Medulla oblongata (tissue), 1 donor: Measurements from ENCODE around the gene OSBPL3.

Experiments used
- DNase-seq: peaks from one replicate; pipeline ENCODE4 v3.0.0-alpha.2; 2015; ENCODE audit errors: extremely low spot score

OSBPL3 gene

DNA sequence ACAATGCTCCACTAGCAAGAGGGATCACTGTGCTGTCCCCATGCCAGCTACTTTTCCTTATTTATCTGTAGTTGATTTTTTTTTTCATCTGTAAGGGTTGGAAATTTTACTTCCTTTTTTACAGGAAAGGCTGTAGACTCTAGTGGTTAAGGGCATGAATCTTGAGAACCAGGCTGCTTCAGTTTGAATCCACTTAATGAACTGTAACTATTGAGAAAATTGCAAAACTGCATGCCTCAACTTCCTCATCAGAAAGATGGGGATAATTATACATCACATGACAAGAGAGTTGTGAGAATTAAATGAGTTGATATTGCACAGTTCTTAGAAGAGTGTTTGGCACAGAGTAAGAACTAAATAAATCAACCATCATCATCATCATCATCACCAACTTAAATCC lies 116.4 kb downstream of the OSBPL3 start:
- DNase-seq: no peak

DNA sequence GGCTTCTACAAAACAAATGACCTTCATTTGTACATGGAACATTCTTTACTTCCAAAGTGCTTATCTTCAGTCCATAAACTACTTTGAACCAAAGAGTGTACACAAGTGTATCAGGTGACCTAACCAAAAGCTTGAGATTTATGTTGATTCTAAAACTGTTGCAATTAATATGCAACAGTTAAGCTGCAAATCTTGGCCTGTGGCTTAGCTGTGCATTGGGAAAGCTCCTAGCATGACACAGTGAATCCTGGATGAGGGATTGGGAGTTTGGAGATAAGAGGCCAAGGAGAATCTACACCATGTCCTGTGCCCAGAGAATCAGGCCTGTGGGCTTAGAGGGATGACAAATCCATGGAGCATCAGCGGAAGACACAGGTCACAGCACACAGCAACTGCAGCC lies 117.5 kb downstream of the OSBPL3 start:
- DNase-seq: no peak

DNA sequence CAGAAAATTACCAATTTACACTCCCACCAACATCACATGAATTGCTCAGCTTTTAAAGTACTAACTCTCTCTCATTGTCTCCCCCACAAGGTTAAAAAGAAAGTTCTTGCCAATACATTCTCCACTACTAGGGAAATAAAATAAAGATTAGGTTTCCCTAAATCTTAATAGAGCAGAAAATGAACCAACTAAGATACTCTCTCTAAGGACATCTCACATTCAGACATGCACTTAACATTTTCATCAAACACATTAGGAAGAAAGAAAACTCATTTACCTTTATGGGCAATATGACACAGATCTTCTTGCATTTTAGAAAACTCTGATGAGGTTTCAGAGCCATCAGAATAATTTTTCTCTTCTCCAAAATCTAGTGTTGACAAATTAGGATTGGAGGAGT lies 118.6 kb downstream of the OSBPL3 start:
- no peak for DNase-seq

DNA sequence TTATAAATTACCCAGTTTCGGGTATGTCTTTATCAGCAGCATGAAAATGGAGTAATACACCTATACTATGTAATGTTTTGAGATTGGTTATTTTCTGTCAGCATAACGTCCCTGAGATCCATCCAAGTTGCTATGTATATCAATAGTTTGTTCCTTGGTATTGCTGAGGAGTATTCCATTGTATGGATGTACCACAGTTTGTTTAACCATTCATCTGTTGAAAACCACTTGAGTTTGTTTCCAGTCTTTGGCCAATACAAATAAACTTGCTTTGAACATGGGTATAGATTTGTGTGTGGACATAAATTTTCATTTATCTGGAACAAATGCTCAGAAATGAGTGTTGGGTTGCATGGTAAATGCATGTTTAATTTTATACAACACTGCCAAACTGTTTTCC lies 119.4 kb downstream of the OSBPL3 start:
- no peak for DNase-seq

DNA sequence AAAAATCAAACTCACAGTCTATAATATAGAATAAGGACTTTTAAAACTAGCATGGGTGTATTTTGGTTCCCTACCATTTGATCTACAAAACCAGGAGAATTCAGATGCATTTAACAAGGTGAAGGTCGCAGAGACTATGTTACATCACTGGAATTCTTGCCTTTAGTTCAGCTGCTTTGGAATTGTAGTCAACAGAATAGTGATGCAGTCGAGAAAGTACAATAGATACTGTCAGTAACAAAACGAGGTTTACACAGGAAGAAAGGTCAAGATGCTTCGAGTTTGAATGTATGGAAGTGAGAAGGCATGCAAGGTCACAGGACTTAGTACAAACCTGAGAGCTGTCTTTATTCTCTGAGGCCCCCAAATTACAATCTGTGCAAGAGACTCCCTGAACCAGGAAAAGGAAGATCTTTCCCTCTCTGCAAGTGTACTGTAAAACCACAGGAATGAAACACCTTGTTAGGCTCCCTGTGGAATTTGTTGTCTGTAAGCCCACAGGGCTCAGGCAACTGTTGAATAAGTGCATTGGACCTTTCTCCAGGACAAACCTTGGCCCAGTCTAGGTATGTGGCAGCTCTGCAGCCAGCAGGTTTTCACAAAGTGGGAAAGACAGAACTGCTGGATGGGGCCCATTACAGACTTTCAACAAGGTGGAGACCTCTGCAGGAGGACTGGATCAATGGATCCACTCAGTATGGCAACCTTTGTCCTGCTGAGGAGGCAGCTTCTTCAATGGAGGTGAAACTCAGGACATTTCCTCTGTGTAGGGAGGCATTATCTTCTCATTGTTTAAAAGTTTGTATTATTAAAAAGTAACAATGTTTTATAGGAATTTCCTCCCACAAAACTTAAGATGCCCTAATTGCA lies 121.6 kb downstream of the OSBPL3 start:
- no peak for DNase-seq

DNA sequence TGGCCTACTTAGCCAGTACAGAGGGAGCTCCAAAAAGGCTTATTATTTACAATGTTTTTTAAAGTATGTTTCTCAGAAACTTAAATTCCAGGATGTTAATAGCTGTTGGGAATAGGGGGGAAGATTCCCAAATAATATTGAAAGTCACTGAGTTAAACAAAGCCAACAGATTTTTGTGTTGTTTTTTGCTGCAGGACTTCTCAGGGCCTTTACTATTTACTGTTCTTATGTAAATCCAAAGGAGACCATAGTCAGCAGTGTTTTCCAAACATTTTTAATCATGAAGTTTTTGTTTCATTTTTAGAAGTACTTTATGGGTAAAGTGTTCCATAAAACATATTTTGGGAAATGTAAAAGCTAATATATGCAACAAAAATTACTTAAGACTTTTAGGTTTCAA lies 122.4 kb downstream of the OSBPL3 start:
- DNase-seq: no peak

DNA sequence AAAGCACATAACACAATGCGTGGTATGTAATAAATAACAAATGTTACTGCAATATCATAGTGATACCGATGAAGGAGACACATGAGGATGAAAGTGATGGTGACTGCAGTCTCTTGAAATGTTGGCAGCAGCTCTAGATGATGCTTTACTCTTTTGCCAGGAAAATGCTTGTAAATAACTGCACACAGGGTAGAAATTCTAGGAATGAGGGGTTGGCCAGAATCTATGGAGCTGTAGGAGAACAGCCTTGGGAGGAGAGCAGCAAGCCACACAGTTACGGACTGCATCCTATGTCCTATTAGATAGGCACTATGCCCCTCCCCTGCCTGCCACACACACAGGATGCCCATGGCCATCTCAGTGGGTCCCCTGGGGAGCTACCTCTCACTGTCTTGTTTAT lies 125.1 kb downstream of the OSBPL3 start:
- DNase-seq: no peak

DNA sequence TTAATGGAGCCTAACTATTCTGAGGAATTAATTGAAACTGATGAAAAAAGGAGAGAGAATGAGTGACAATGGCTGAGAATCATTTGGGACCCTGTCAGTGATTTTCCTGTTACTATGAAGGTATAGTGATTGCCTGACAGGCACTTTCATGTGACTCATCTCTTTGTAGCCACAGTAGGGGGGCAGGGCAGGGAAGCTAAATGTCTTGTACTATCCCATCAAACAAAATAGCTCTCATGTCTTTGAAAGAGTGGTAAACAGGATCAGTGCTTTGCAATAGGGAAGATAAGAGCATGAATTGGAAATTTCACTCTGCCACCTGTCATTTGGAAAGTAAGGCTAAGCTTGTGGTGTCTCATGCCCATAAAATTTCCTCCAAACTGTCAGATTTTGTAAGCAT lies 128.2 kb downstream of the OSBPL3 start:
- no peak for DNase-seq

DNA sequence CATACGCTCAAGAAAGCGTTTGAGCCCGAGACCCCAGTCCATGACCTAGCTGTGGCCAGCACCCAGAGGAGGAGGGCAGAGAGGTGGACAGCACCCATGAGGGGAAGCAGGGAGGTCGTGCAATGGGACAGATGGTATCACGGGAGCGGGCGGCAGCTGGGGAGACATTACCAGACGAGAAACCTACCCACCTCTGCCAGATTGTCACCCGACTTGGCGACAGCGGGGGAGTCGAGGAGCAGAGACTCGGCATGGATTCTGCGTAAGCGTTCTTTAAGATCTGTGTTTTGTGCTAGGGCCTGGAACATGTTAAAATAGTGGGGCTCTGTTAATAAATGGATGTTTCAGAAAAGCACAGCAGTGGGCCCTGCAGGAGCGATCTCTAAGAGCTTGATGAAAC lies 131.1 kb downstream of the OSBPL3 start:
- no peak for DNase-seq

DNA sequence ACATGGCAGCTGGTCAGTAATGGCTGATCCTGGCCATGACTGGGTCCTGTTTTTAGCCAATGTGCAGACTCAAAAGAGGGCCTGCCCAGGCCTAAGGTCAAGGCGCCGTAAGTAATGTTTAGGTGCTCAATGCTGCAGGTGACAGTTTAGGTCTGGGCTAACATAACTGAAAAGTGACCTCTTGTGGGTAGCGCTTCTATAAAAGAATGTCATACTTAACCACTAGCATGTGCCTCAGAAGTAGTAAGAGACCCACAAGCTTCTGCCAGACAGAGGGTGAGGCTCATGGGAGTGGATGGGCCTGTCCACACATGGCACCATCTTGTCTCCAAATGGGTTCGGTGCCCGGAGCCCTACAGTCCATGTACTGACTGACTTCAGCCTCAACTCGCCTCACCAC lies 132.2 kb downstream of the OSBPL3 start:
- DNase-seq: no peak

DNA sequence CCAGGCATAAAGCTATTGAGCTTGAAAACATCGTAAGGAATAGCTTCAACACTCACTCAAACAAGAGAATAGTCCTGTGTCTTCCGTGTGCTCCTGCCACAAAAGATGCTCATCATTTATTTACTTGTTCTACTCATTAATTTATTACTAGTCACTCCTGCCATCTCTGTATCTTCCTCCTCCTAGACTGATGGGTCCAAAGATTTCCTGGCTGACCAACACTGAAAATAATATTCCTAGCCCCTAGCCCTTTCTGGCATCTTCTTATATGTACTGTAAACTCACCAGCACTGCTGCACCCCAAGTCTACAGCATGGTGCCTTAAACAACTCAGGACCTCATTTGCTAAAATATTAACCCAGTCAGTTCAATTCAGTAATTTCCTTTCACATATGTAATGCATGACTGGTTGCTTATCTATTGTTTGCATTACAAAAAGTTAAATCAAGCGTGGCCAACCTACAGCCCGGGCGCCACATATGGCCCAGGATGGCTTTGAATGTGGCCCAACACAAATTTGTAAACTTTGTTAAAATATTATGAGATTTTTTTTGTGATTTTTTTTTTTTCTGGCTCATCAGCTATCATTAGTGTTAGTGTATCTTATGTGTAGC lies 136.1 kb downstream of the OSBPL3 start:
- no peak for DNase-seq

DNA sequence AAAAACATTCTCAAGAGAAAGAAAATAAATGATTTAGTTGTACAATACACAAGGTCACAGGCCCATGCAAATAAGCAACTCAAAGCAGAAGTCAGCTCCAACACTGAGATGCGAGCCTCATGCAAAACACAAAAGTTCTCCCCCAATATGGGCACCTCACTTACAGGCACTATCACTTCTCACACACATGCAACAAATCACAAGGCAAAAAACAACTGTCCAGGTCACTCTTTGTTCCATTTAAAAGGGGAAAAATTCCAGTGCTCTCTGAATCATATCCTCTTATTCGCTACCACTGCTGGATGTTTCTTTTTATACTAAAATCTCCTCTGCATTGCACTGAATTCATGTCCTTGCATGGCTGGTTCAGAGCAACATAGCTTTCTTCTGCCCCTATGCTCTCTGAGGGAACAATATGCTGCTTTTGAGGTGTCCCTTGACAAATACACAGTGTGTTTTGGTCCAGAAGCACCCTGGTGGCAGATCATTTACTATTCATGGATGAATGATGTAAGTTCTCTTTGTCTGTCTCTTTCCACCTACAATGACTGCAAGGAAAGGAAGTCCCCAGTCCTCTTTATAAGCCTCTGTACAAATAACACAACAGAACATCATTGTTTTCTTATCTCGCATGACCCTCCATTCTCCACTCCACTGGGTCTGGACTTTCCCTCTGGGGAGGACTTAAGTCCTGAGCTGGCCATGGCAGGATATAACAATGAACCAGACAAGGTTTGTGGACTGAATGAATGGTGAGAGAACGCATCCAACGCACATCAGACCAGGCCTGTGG lies 137.3 kb downstream of the OSBPL3 start:
- DNase-seq: no peak

DNA sequence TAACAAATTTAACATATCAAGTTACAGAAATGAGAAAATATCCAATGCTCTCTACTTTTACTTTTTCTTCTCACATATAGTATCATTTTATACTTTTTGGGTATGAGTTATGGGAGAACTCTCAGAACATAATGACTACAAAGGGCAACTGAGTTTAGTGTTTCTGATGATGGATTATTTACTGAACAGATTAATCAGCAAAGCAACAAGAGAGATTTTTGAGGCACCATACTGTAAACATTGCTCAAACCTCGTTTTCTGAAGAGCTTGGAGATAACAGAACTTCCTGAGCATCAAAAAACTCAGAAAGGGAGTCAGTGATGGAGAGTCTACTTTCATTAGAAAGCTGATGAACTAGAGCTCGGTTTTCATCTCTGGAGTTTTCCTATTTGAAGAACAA lies 137.9 kb downstream of the OSBPL3 start:
- no peak for DNase-seq

DNA sequence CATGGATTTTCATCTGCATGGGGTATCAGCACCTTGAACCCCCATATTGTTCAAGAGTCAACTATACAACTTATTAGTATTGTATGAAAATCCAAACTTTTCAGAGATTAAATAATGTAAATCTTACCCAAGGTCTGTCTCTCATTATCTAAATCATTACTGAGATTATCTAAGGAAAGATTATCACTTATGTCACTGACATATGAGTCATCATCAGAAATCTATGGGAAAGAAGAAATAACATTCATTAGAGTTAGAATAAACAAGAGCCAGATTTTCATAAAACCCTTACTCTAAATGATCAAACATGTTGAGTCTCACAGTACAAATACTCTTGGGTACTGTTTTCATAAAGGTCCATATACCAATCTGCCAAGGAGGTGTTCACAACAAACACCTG lies 139.4 kb downstream of the OSBPL3 start:
- no peak for DNase-seq

DNA sequence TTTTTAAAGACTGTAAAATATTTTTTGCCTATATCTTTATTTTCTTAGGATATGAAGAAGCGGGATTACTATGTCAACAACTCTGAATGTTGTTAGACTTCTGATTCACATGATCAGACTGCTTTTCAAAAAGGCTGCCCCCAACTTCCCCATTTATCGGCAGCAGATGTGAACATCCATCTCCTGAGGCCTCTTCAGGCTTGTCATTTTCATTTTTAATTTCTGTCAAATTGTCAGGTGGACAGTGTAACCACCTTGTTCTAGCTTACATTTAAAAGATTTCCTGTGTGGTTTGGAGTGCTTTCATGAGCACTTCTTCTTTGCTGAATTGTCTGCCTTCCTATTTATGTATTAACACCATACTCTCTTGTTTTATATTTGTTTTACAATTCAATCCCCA lies 143.9 kb downstream of the OSBPL3 start:
- DNase-seq: peak; percentile 64

DNA sequence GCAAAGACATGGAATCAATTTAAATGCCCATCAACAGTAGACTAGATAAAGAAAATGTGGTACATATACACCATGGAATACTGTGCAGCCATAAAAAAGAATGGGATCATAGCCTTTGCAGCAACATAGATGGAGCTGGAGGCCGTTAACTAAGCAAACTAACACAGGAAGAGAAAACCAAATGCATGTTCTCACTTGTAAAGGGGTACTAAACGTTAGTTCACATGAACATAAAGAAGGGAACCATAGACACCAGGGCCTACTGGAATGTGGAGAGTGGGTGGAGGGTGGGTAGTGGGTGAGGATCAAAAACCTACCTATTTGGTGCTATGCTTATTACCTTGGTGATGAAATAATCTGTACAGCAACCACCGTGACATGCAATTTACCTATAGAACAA lies 144.3 kb downstream of the OSBPL3 start:
- DNase-seq: no peak

DNA sequence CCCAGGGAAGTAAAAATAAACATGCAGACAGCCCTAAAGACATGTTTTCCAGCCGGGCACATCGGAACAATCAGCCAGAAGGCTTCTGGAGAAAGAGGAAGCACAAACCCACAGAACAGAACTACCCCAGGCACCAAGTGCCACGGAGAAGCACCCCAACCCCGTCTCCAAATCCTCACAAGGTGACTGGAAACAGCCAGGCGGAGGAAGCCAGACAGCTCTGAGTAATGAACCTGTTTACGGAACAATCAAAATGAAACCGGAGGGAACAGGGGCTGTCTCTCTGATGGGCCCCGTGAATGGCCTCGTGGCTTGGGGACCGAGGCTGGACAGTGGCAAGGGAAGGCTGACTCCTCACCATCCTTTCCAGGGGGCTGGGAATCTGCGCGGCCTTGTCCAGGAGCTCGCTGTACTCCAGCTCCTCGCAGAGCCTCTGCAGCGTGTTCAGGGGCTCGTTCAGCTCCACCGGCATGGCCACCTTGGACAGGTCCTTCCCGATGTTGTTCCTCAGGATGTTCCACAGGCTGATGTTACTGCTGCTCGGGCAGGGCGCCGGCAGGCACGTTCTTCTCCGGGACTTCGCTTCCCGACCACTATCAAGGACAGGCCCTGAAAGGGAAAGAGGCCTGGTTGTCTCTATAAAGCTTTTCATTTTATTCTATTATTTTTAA lies 145.7 kb downstream of the OSBPL3 start:
- DNase-seq: peak; percentile 81

DNA sequence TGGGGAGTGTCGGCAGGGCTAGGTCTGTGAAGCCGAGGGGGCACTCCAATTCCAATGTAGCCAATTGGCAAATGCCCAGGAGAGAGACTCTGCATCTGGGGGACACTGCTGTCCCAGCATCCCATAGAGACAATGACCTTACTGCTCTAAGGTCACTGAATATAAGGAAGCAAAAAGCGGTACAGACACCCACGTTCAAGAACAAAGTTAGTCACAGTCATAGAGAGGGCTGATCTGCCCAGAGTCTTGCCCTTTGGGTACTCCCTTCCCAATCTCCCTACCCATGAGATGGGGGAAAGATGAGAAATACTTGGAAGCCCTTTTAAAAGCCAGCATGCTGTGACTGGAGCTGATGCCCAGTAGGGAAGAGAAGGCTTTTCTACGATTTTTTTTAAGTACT lies 146.4 kb downstream of the OSBPL3 start:
- DNase-seq: peak; percentile 29

DNA sequence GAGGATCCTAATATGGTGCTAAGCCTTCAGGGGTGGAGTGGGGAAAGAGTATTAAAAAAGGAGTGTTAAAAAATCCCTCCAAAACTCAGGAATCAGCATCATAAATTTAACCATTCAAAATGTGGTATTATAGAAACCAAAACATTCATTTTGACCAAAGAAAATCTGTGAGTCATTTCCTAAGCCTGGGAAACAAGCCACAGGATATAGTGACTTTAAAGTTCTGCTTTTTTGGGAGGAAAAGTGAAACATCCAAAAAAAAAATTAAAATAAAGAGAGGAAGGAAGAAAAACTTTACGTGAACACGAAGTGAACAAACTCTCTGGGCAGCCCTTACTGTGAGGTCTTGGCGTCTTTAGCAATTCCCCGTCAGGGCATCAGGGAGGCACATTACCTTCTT lies 148.7 kb downstream of the OSBPL3 start:
- peak; percentile 45 for DNase-seq

DNA sequence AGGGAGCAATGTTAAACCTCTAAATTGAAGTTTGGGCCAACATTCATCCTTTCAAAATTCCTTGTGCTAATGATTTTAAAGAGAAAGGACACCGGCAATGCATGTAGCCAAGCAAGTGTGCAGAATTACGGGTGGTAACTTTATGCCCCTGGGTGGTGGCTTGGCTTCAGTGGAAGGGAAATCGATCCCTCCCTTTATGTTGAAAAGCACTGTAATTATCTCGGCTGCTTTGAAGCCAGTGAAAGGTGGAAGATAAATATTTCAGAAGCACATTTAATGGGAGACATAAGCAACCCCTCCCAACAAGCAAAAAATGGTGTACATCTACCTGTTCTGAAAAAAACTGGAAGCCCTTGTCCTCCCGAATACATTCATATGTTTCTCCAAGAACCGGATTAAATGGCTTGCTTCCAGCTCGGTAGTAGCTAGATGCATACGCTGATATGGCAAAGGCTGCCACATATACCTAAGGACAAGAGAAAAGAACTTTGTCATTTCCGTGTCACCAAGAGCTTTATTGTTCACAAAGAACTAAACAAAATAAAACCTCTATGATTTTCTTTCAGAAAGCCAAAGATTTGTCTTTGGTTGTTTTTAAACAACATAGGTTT lies 149.4 kb downstream of the OSBPL3 start:
- no peak for DNase-seq

DNA sequence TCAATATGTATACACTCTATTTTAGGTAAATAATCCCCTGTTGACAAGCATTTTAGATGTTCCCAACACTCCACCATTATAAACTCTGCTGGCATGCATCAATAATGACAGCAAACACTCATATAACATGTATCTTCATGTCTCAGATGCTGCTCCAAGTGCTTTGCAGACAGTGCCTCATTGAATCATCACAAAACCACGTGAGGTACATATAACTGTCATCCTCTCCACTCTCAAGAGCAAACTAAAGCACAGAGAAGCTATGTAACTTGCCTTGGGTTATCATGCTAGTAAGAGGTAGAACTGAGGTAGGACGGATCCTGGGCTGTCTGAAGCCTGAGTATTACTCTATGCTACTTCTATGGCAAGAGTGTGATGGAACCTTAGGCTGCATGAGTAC lies 150.2 kb downstream of the OSBPL3 start:
- no peak for DNase-seq
